Skeletal muscle tissue (tissue), 5 donors: Measurements from ENCODE around the gene LRCH1. TPM values are rescaled to one million over a fixed set of nuclear protein-coding genes. Genes with fewer than 3 reads are reported as not detected.
A peak's percentile ranks its signal among the peaks of the same experiment; 100 is the strongest.

Experiments
- H3K27ac ChIP-seq: one replicate; pipeline ENCODE4 v1.7.0; 2013; ENCODE audit warnings: mild to moderate bottlenecking, low read depth, low read length, inconsistent platforms
- H3K27me3 ChIP-seq, 3 donors: one replicate each; pipeline ENCODE4 v1.7.0; 2013; ENCODE audit warnings: low read length in 3 of 3; ENCODE audit not compliant: control insufficient read depth in 3 of 3, insufficient read depth in 3 of 3
- H3K36me3 ChIP-seq, 3 donors: one replicate each; pipeline ENCODE4 v1.7.0; 2013; ENCODE audit warnings: low read length in 3 of 3; ENCODE audit not compliant: control insufficient read depth in 3 of 3, insufficient read depth in 3 of 3
- H3K4me1 ChIP-seq, 3 donors: one replicate each; pipeline ENCODE4 v1.7.0; 2013; ENCODE audit warnings: low read length in 3 of 3, mild to moderate bottlenecking in 3 of 3; ENCODE audit not compliant: control insufficient read depth in 3 of 3, insufficient read depth in 3 of 3
- H3K4me3 ChIP-seq, 3 donors: one replicate each; pipeline ENCODE4 v1.7.0; 2013; ENCODE audit warnings: low read length in 3 of 3
- H3K9ac ChIP-seq, 3 donors: one replicate each; pipeline ENCODE4 v1.7.0; 2013; ENCODE audit warnings: low read length in 3 of 3, mild to moderate bottlenecking in 3 of 3, moderate library complexity in 2 of 3, low read depth in 1 of 3
- H3K9me3 ChIP-seq, 3 donors: one replicate each; pipeline ENCODE4 v1.7.0; 2013; ENCODE audit warnings: low read length in 3 of 3; ENCODE audit not compliant: control insufficient read depth in 3 of 3
- small RNA-seq: library from RNA; depleted of rRNA; stranded (forward); fragments of <200 nt; gene quantifications from one replicate; pipeline ENCODE3, GENCODE V24; 2014
- total RNA-seq: library from RNA; depleted of rRNA; stranded (reverse); fragments of >200 nt; gene quantifications from one replicate; pipeline ENCODE4 v1.2.3, GENCODE V29; 2014
- donor health status: Osteomylitis.

Gene LRCH1
- total RNA-seq, 1 donor from 2014 or later, result 17.7 TPM

GRCh38 chr13:46796129-46796514 lies 243.2 kb downstream of the LRCH1 start:
- Histone ChIP-seq H3K36me3 (peaks cover 0 to under 1% (median 0%) of the 10 kb centered on the region in 3 donors), H3K9ac (peak overlapping the region; percentile 92 to 97 (median 93)), H3K9me3 (no peaks in the 10 kb centered on the region), H3K4me1 (peaks cover 3 to 17% (median 14%) of the 10 kb centered on the region in 3 donors), H3K27ac (peak overlapping the region; percentile 89), H3K27me3 (no peaks in the 10 kb centered on the region), H3K4me3 (peak overlapping the region; percentile 95 to 98 (median 97))

- H3K27me3 ChIP-seq, result no peaks in the 10 kb centered on the region
- peaks cover 3 to 17% (median 14%) of the 10 kb centered on the region in 3 donors for H3K4me1 ChIP-seq
- peak within 1 kb of the TSS; percentile 89 for H3K27ac ChIP-seq
- H3K4me3 ChIP-seq, result peak within 1 kb of the TSS; percentile 95 to 98 (median 97)
- H3K36me3 ChIP-seq, result no peaks in the 10 kb centered on the region
- H3K9ac ChIP-seq, result peak within 1 kb of the TSS; percentile 92 to 97 (median 93)
- H3K9me3 ChIP-seq, result no peaks in the 10 kb centered on the region
Observed at GRCh38 chr13:46796515-46797474, 243.8 kb downstream of the LRCH1 start, which contains the start of gene ESD. ESD (minus strand) TSS chr13:46797161; CDS start chr13:46791413, 5,748 bp downstream.

- Histone ChIP-seq H3K9ac (peak overlapping the region; percentile 92 to 97 (median 93)), H3K27ac (peak overlapping the region; percentile 89), H3K36me3 (no peaks in the 10 kb centered on the region), H3K9me3 (no peaks in the 10 kb centered on the region), H3K4me3 (peak overlapping the region; percentile 95 to 98 (median 97)), H3K4me1 (peaks cover 3 to 17% (median 14%) of the 10 kb centered on the region in 3 donors), H3K27me3 (no peaks in the 10 kb centered on the region)
Observed at GRCh38 chr13:46797501-46798237, 244.7 kb downstream of the LRCH1 start.

GRCh38 chr13:46799139-46799538 lies 246.2 kb downstream of the LRCH1 start:
- H3K27ac ChIP-seq, result no peak overlapping the region
- H3K9me3 ChIP-seq, result no peaks in the 10 kb centered on the region
- H3K9ac ChIP-seq, result no peak overlapping the region
- H3K36me3 ChIP-seq, result no peaks in the 10 kb centered on the region
- H3K4me3 ChIP-seq, result no peak overlapping the region
- H3K27me3 ChIP-seq, result no peaks in the 10 kb centered on the region
- peaks cover 3 to 17% (median 14%) of the 10 kb centered on the region in 3 donors for H3K4me1 ChIP-seq

- Histone ChIP-seq H3K27ac (no peak overlapping the region), H3K4me1 (peaks cover 0 to 3% (median 3%) of the 10 kb centered on the region in 3 donors), H3K4me3 (no peak overlapping the region), H3K27me3 (no peaks in the 10 kb centered on the region), H3K9me3 (no peaks in the 10 kb centered on the region), H3K36me3 (no peaks in the 10 kb centered on the region), H3K9ac (no peak overlapping the region)
Observed at GRCh38 chr13:46801858-46802257, 248.9 kb downstream of the LRCH1 start.

Small RNA genes within 50 kb of the gene (small RNA-seq; reads per million reads assigned to genes)
- gene AL359880.1, result not detected

Other genes starting within 250 kb of the LRCH1 start
- 3.7 TPM for gene RUBCNL, start 165.9 kb upstream of the LRCH1 start, total RNA-seq
- gene ESD, start 244.0 kb downstream of the LRCH1 start, total RNA-seq, result 120 TPM